HEK293 (cell line): Measurements from ENCODE around the gene GNG12.

Experiments
- AEBP2 ChIP-seq: fragments of 450-650 bp; formaldehyde crosslinking; IDR thresholded peaks from 2 replicates; pipeline ENCODE4 v1.5.1; 2016; ENCODE audit warnings: missing biosample characterization, missing genetic modification characterization, borderline replicate concordance
- BCL6B ChIP-seq: fragments of 450-650 bp; formaldehyde crosslinking; IDR thresholded peaks from 2 replicates; pipeline ENCODE4 v1.5.1; 2017; ENCODE audit warnings: missing biosample characterization, missing genetic modification characterization
- FEZF1 ChIP-seq: fragments of 450-650 bp; formaldehyde crosslinking; IDR thresholded peaks from 2 replicates; pipeline ENCODE4 v1.5.1; 2016; ENCODE audit warnings: missing biosample characterization, missing genetic modification characterization
- GLI2 ChIP-seq: fragments of 450-650 bp; formaldehyde crosslinking; IDR thresholded peaks from 2 replicates; pipeline ENCODE4; 2017; ENCODE audit warnings: missing biosample characterization, missing genetic modification characterization, low read depth, borderline replicate concordance
- IKZF3 ChIP-seq: fragments of 450-650 bp; IDR thresholded peaks from 2 replicates; pipeline ENCODE4 v1.5.0; 2018; ENCODE audit warnings: missing biosample characterization, mild to moderate bottlenecking, missing genetic modification characterization, moderate library complexity
- MZF1 ChIP-seq: fragments of 450-650 bp; formaldehyde crosslinking; IDR thresholded peaks from 2 replicates; pipeline ENCODE4 v1.5.1; 2017; ENCODE audit warnings: missing biosample characterization, missing genetic modification characterization, borderline replicate concordance
- PRDM6 ChIP-seq: fragments of 450-650 bp; formaldehyde crosslinking; IDR thresholded peaks from 2 replicates; pipeline ENCODE4 v1.5.1; 2017; ENCODE audit warnings: missing biosample characterization, missing genetic modification characterization
- SALL2 ChIP-seq: fragments of 450-650 bp; formaldehyde crosslinking; IDR thresholded peaks from 2 replicates; pipeline ENCODE4 v1.5.0; 2017; ENCODE audit warnings: missing biosample characterization, mild to moderate bottlenecking, missing genetic modification characterization, borderline replicate concordance
- SP7 ChIP-seq: fragments of 450-650 bp; formaldehyde crosslinking; IDR thresholded peaks from 2 replicates; pipeline ENCODE4 v1.5.1; 2016; ENCODE audit warnings: missing biosample characterization, missing genetic modification characterization
- ZBTB44 ChIP-seq: fragments of 450-650 bp; IDR thresholded peaks from 2 replicates; pipeline ENCODE4 v1.5.1; 2018; ENCODE audit warnings: missing biosample characterization, mild to moderate bottlenecking, missing genetic modification characterization
- ZNF140 ChIP-seq: fragments of 450-650 bp; formaldehyde crosslinking; IDR thresholded peaks from 2 replicates; pipeline ENCODE4 v1.5.1; 2016; ENCODE audit warnings: missing biosample characterization, missing genetic modification characterization
- ZNF174 ChIP-seq: fragments of 450-650 bp; formaldehyde crosslinking; IDR thresholded peaks from 2 replicates; pipeline ENCODE4 v1.5.0; 2017; ENCODE audit warnings: missing biosample characterization, mild to moderate bottlenecking, missing genetic modification characterization
- ZNF362 ChIP-seq: fragments of 450-650 bp; formaldehyde crosslinking; IDR thresholded peaks from 2 replicates; pipeline ENCODE4 v1.5.1; 2016; ENCODE audit warnings: missing biosample characterization, missing genetic modification characterization
- ZNF398 ChIP-seq: fragments of 450-650 bp; formaldehyde crosslinking; IDR thresholded peaks from 2 replicates; pipeline ENCODE4 v1.5.1; 2017; ENCODE audit warnings: missing biosample characterization, missing genetic modification characterization
- ZNF433 ChIP-seq: fragments of 450-650 bp; formaldehyde crosslinking; IDR thresholded peaks from 2 replicates; pipeline ENCODE4 v1.5.1; 2016; ENCODE audit warnings: missing biosample characterization, missing genetic modification characterization, low read depth
- ZNF580 ChIP-seq: fragments of 450-650 bp; formaldehyde crosslinking; IDR thresholded peaks from 2 replicates; pipeline ENCODE4 v1.5.1; 2016; ENCODE audit warnings: missing biosample characterization, missing genetic modification characterization
- ZNF623 ChIP-seq: fragments of 450-650 bp; formaldehyde crosslinking; IDR thresholded peaks from 2 replicates; pipeline ENCODE4 v1.5.1; 2016; ENCODE audit warnings: missing biosample characterization, missing genetic modification characterization
- ZNF626 ChIP-seq: fragments of 450-650 bp; sonication (Bioruptor Pico); formaldehyde crosslinking; IDR thresholded peaks from 2 replicates; pipeline ENCODE4 v1.5.1; 2018; ENCODE audit warnings: missing biosample characterization, missing genetic modification characterization, inconsistent platforms
- ZNF654 ChIP-seq: fragments of 450-650 bp; formaldehyde crosslinking; IDR thresholded peaks from 2 replicates; pipeline ENCODE4 v1.5.1; 2016; ENCODE audit warnings: low read depth, missing biosample characterization, missing genetic modification characterization
- ZNF660 ChIP-seq: fragments of 450-650 bp; IDR thresholded peaks from 2 replicates; pipeline ENCODE4 v1.5.1; 2018; ENCODE audit warnings: missing biosample characterization, mild to moderate bottlenecking, missing genetic modification characterization
- ZNF692 ChIP-seq: fragments of 450-650 bp; formaldehyde crosslinking; IDR thresholded peaks from 2 replicates; pipeline ENCODE4 v1.5.1; 2016; ENCODE audit warnings: missing biosample characterization, missing genetic modification characterization
- ZNF776 ChIP-seq: fragments of 450-650 bp; formaldehyde crosslinking; IDR thresholded peaks from 2 replicates; pipeline ENCODE4 v1.5.0; 2017; ENCODE audit warnings: missing biosample characterization, missing genetic modification characterization, borderline replicate concordance
- ZNF791 ChIP-seq: fragments of 450-650 bp; formaldehyde crosslinking; IDR thresholded peaks from 2 replicates; pipeline ENCODE4 v1.5.1; 2016; ENCODE audit warnings: missing biosample characterization, missing genetic modification characterization
- ZNF843 ChIP-seq: fragments of 450-650 bp; formaldehyde crosslinking; IDR thresholded peaks from 2 replicates; pipeline ENCODE4 v1.5.1; 2016; ENCODE audit warnings: missing biosample characterization, missing genetic modification characterization
- ZSCAN18 ChIP-seq: fragments of 450-650 bp; formaldehyde crosslinking; IDR thresholded peaks from 2 replicates; pipeline ENCODE4 v1.5.1; 2016; ENCODE audit warnings: missing biosample characterization, missing genetic modification characterization

The GNG12 gene

GRCh38 chr1:67749844-67750690, 83.2 kb downstream of the GNG12 start (continued):
- TF ChIP-seq MZF1 = peak; percentile 96
- TF ChIP-seq AEBP2 (tag by site-specific recombination) = no peak
- TF ChIP-seq BCL6B = peak; percentile 97
- peak; percentile 54; the same call in 1 of the 2 replicates for TF ChIP-seq PRDM6 (tag by site-specific recombination)
- TF ChIP-seq ZNF140 = no peak
- TF ChIP-seq ZNF692 (tag by site-specific recombination) = no peak; the same call in 1 of the 2 replicates
- TF ChIP-seq ZNF398 (tag by site-specific recombination) = peak; percentile 58; the same call in 1 of the 2 replicates
- TF ChIP-seq ZNF362 (tag by site-specific recombination) = peak; percentile 80; the same call in 1 of the 2 replicates
- no peak for TF ChIP-seq ZSCAN18 (tag by site-specific recombination)
- no peak for TF ChIP-seq SALL2
- TF ChIP-seq SP7 = peak; percentile 86
- TF ChIP-seq ZNF623 (tag by site-specific recombination) = no peak
- TF ChIP-seq ZNF776 (tag by site-specific recombination) = no peak
- TF ChIP-seq ZNF626 (tag by site-specific recombination) = no peak
- TF ChIP-seq ZNF174 (tag by site-specific recombination) = no peak
- peak; percentile 58 for TF ChIP-seq ZNF843 (tag by site-specific recombination)
- TF ChIP-seq FEZF1 (tag by site-specific recombination) = peak; percentile 86
- no peak for TF ChIP-seq ZNF791 (tag by site-specific recombination)
- TF ChIP-seq ZNF660 (tag by site-specific recombination) = peak; percentile 36
- no peak for TF ChIP-seq GLI2 (tag by site-specific recombination)
- peak; percentile 72 for TF ChIP-seq IKZF3 (tag by site-specific recombination)
- TF ChIP-seq ZNF580 (tag by site-specific recombination) = no peak
- no peak for TF ChIP-seq ZNF654 (tag by site-specific recombination)
- no peak for TF ChIP-seq ZNF433 (tag by site-specific recombination)
- TF ChIP-seq ZBTB44 (tag by site-specific recombination) = peak; percentile 85
